LNCAP (cell line): ENCODE results near the gene KRT73.

ENCODE experiments used
- TF ChIP-seq, protein P1 (sequence below): fragments of 450-650 bp; IDR thresholded peaks from 2 replicates; pipeline ENCODE4 v1.5.1; 2017; ENCODE audit warnings: mild to moderate bottlenecking

KRT73 gene

DNA sequence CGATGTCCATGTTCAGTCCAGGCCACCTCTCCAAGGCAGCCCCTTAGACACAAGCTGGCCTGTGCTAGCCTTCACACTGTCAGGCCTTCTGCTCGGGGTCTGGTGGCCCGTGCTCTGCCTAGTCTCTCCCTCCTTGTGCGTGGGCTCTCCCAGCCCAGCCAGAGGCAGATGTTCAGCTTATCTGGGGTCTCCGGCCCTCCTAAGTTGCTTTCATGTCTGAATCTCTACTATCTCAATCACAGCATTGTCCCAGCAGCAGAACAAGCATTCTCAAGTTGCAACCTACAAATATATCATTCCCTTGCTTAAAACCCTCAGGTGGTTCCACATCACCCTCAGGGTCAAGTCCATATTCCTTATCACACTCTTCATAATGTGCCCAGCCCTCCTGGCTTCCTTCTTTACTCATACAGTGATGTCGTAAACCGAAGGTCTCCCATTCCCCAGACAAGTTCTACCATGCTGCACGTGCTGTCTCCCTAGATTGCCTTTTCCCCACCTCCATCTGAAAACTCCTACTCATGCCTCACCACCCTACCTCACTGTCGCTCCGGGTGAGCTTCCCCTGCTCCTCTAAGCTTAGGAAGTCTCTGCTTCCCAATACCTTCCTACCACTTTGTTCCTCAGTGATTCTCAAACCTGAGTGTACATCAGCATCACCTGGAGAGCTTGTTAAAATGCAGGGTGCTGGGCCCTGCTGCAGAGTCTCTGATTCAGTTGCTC, 1.5 kb downstream of the KRT73 start:
- TF ChIP-seq, protein P1, sequence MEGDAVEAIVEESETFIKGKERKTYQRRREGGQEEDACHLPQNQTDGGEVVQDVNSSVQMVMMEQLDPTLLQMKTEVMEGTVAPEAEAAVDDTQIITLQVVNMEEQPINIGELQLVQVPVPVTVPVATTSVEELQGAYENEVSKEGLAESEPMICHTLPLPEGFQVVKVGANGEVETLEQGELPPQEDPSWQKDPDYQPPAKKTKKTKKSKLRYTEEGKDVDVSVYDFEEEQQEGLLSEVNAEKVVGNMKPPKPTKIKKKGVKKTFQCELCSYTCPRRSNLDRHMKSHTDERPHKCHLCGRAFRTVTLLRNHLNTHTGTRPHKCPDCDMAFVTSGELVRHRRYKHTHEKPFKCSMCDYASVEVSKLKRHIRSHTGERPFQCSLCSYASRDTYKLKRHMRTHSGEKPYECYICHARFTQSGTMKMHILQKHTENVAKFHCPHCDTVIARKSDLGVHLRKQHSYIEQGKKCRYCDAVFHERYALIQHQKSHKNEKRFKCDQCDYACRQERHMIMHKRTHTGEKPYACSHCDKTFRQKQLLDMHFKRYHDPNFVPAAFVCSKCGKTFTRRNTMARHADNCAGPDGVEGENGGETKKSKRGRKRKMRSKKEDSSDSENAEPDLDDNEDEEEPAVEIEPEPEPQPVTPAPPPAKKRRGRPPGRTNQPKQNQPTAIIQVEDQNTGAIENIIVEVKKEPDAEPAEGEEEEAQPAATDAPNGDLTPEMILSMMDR, result no peak

DNA sequence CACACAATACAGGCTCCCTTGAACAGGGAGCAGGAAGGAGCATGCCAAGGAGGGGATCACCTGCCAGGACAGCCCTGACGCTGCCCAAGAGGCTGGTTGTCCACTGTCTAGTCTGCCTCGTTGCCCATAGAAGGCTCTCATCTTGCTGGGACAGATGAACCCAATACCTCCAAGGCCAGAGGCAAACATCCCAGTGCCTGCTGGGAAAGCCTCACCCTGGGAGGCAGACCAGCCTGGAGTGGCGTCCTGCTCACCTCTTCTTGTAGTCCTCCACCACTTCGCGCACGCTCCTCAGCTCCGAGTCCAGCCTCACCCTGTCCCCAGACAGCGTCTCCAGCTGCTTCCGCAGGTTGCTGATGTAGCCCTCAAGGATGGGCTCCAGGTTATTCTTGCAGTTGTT, 2.4 kb downstream of the KRT73 start:
- TF ChIP-seq, protein P1, result no peak

DNA sequence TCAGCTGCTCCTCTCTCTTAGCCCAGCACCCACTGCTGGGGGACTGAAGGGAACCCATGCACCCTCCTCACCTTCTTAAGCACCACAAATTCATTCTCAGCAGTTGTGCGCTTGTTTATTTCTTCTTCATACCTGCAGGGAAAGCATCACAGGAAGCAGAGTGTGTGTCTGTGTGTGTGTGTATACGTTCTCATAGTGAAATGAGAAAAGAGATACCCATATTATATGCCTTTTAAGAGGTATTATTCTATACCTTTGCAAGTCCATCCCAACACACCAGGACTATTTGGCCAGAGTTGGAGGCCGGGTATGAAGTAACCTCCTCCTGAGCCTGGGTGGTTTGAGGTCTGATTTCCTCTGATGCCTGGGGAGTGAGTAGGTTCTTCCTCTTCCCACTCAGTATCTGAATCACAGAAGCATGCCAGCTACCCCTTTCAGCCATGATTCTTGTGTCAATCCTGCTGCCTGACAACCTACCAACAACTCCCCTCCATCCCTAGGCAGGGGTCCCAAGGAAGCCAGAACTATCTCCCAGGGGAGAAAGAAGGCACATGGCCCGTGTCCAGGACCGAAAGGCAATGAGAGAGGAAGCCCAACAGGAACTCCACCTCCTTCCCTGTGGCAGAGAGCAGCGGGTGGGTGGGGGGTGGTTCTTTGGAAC, 3.0 kb downstream of the KRT73 start:
- TF ChIP-seq, protein P1, result no peak

DNA sequence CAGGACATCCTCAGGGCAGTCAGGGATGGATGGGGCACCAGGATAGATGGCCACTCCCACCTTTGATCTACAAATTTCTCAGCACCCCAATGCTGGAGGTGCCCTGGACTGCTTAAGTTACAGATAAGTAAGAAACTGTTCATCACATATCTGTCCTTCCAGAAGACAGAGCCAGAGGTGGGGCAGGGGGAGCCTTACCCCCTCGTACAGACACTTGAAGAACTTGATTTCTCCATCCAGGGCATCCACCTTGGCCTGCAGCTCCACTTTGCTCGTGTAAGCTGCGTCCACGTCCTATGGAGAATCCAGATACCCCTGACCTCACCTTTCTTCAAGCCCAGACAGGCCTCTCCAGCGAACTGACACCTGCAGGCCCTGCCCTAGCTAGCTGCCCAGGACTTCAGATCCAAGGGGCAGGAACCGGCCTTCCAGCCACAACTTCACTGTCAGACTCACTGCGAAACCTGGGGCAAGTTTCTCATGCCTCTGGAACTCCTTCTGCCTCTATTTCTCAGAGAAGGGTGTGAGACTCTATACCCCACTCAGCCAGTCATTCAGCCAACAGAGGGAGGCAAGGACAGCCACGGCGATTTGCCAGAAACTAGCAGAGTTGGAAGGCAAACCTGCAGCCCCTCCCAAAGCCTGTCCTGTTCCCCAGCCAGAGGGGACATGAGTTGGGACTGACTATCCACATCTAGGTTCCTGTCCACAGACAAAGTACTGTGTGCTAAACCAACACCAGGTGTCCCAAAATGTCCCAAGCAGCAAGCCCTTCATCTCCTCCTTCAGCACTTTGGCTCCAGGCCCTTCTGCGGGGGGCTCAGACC, 3.8 kb downstream of the KRT73 start:
- TF ChIP-seq, protein P1, result no peak

DNA sequence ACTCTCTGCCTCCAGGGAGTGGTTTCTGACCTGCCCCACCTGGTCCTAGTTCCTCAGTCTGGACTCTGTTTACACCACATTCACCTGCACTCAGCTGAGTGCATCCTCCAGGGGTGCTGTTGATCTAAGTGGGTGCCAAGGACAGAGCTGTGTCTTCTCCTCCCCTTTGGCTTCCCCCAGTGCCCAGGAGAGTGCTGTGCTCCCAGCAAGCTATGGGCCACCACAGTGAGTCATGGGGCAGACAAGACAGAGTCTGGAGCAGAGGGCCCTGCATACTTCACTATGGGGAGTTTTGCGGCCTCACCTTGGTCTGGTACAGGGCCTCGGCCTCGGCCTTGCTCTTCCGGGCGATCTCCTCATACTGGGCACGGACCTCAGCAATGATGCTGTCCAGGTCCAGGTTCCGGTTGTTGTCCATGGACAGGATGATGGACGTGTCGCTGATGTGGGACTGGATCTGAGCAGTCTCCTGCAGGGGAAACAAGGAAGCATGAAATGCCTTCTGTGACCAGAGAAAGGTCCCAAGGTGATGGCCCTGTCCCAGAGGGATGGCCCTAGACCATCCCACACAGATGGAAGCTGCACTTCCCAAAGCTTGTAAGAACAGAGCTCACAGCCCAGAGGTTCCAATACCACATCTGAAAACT, 4.9 kb downstream of the KRT73 start:
- TF ChIP-seq, protein P1, result no peak

DNA sequence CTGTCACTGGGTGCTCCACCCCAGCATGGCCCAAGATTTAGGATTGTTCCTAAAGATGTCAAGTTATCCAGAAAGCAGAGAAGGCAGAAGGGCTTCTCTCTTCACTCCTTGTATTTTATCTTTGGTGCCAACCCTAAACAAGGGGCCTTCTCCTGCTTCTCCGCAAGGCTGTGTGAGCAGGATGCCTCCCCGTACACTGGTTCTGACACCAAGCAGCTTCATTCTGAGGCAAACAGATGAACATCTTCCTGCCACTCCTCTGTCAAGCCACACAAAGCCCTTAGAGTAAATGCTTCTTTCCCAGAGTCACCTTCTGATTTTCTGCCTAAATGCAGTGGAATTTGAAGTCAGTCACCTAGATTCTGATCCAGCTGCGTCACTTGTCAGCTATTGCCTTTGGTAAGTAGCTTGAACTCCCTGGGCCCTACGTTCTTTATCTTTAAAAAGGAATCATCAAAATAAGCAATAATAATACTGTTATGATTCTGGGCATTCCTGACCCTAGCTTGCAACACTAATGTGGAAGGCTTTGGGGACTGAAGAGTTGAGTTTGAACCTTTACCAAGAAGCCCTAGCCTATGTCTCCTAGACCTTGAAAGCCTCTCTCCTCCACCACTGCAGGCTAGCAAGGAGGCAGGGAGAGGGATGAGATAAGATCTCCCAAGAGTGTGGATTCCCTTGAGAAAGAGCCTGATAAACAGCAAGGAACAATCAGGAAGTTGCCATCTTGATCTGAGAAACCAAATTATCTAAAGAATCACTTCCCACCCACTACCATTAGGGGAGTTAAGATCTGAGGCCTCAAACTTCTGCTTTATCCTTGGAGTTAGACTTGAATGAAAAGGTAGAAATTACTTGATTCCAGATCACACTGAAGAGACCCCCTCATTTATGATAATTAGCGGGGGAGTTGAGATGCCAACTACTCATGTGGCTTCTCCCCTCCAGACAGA, 5.7 kb downstream of the KRT73 start:
- TF ChIP-seq, protein P1, result no peak
